GM12891 (cell line): ENCODE results near the gene STAC2.

ENCODE experiments used
- POLR2A ChIP-seq: IDR thresholded peaks from 2 replicates; pipeline ENCODE4 v1.6.1; 2011; ENCODE audit warnings: low read depth, low read length, control low read depth
- POLR2AphosphoS5 ChIP-seq: IDR thresholded peaks from 2 replicates; pipeline ENCODE4 v1.6.1; 2011; ENCODE audit warnings: low read depth, low read length, control low read depth
- TAF1 ChIP-seq: IDR thresholded peaks from 2 replicates; pipeline ENCODE4 v1.6.1; 2011; ENCODE audit warnings: low read depth, low read length, control low read depth

DNA sequence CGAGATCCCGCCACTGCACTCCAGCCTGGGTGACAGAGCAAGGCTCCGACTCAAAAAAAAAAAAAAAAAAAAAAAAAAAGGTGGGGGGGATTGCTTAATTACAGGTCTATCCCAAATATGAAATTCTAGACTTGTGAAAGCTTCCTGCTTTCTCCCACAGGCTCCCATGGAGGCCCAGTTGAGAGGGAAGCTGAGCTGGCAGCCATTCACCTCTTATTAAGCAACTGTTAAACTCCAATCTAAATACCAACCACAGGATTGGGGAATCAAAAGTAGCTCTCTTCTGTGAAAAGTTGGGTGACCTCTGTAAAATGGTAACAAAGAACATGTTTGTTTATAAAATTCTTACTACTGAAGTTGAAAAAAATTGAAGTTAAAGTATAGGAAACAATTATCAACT, 45.8 kb upstream of the STAC2 start:
- TF ChIP-seq POLR2A (no peak), POLR2AphosphoS5 (no peak), TAF1 (no peak)
